Sigmoid colon (tissue), 7 donors: Measurements from ENCODE around the gene LRRC75B. TPM values are rescaled to one million over a fixed set of nuclear protein-coding genes. Genes with fewer than 3 reads are reported as not detected.

Experiments
- DNase-seq: peaks from one replicate; pipeline ENCODE4 v3.0.0-alpha.2; 2019
- H3K27ac ChIP-seq, 4 donors: fragments of 200-600 bp; sonication (generic); one replicate each; pipeline ENCODE4 v1.5.1; 2016 to 2019; ENCODE audit warnings: mild to moderate bottlenecking in 1 of 4
- H3K27me3 ChIP-seq, 3 donors: fragments of 200-600 bp; sonication (generic); one replicate each; pipeline ENCODE4 v1.5.1; 2019; ENCODE audit warnings: mild to moderate bottlenecking in 1 of 3
- H3K36me3 ChIP-seq, 4 donors: fragments of 200-600 bp; sonication (generic); one replicate each; pipeline ENCODE4 v1.5.1; 2016 to 2019
- H3K4me1 ChIP-seq, 4 donors: fragments of 200-600 bp; sonication (generic); one replicate each; pipeline ENCODE4 v1.5.1; 2017 to 2019
- H3K4me3 ChIP-seq, 4 donors: fragments of 200-600 bp; sonication (generic); one replicate each; pipeline ENCODE4 v1.5.1; 2017 to 2019; ENCODE audit warnings: mild to moderate bottlenecking in 2 of 4, moderate library complexity in 1 of 4
- H3K9me3 ChIP-seq, 4 donors: fragments of 200-600 bp in 3 of 4; sonication (generic) in 3 of 4; one replicate each; pipeline versions ENCODE4 v1.5.1 to v1.6.1; 2013 to 2019
- EP300 ChIP-seq, 4 donors: sonication (generic); formaldehyde crosslinking; IDR thresholded peaks; one replicate each; pipeline ENCODE4 v1.6.1; 2017; ENCODE audit warnings: antibody characterized with exemption in 4 of 4
- POLR2A ChIP-seq, 2 donors: fragments of 450-650 bp; IDR thresholded peaks; one replicate each; pipeline ENCODE4 v1.6.1; 2016; ENCODE audit warnings: antibody characterized with exemption in 2 of 2, mild to moderate bottlenecking in 2 of 2, moderate library complexity in 2 of 2
- POLR2AphosphoS5 ChIP-seq, 4 donors: sonication (generic); formaldehyde crosslinking; IDR thresholded peaks; one replicate each; pipeline ENCODE4 v1.6.1; 2017; ENCODE audit warnings: antibody characterized with exemption in 4 of 4
- WGBS, 2 donors: extraction: QIAGEN DNeasy Blood & Tissue Kit; methylation state at CpG; one replicate each; pipeline ENCODE4 v1.1.7; 2013; 5-methylcytosine and 5-hydroxymethylcytosine counted together
- intact Hi-C: fragments of 100-400 bp; cut with DNase I; formaldehyde crosslinking; loops from one replicate; pipeline ENCODE4 v1.15.1; 2023
- polyA plus RNA-seq, 3 donors: library from polyadenylated mRNA; stranded (reverse); fragments of 200-250 nt; gene quantifications; one replicate each; pipeline ENCODE4 v1.2.3, GENCODE V29; 2013
- total RNA-seq, 4 donors: library from RNA; depleted of rRNA; stranded (reverse); fragments of >200 nt; gene quantifications; one replicate each; pipeline ENCODE4 v1.1.0, GENCODE V29; 2016
- TF ChIP-seq, protein P1 (sequence below), 4 experiments: fragments of 450-650 bp in 3 of 4; fragments of 200-600 bp in 1 of 4; IDR thresholded peaks; one replicate each; pipeline ENCODE4 v1.5.1; 2016 to 2019; ENCODE audit warnings: antibody characterized with exemption in 4 of 4, mild to moderate bottlenecking in 3 of 4, moderate library complexity in 2 of 4
- donor health status: healthy with polysubstance abuse.
- donor health status: Bipolar disorder and iron deficiency.
- donor health status: healthy.

The LRRC75B gene
- total and polyA plus RNA-seq, 7 donors, result 2.5 to 18.6 (median 13.3) TPM

DNA sequence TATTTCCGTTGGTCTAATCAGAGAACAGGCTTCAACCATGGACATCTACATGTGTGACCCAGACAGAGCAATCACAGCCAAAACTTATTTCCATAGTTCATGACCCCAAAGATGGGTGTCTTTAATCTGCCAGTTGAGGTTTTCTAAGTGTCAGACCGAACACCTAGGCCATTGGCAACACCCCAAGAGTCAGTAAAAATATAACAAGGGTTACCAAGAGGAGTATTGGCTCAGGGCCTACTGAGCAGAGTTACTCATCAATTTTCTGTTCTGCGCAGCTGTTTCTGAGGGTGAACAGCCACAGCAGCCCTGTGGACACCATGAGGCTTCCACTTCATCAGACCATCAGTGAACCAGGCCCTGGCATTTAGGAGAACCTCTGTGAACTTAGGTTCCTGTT lies 56.8 kb downstream of the LRRC75B start:
- Histone ChIP-seq H3K9me3 (no peaks in the 10 kb centered on the region), H3K36me3 (peaks cover 0 to 24% (median 11%) of the 10 kb centered on the region in 4 donors), H3K4me3 (no peak overlapping the region), H3K27me3 (no peaks in the 10 kb centered on the region), H3K4me1 (no peaks in the 10 kb centered on the region), H3K27ac (no peak overlapping the region)
- intact Hi-C loops, result no loop called here
- TF ChIP-seq EP300 (IDR thresholded peaks at IDR 0.05) (no peak), POLR2AphosphoS5 (IDR thresholded peaks at IDR 0.05) (no peak), POLR2A (IDR thresholded peaks at IDR 0.05) (no peak)
- TF ChIP-seq, protein P1, sequence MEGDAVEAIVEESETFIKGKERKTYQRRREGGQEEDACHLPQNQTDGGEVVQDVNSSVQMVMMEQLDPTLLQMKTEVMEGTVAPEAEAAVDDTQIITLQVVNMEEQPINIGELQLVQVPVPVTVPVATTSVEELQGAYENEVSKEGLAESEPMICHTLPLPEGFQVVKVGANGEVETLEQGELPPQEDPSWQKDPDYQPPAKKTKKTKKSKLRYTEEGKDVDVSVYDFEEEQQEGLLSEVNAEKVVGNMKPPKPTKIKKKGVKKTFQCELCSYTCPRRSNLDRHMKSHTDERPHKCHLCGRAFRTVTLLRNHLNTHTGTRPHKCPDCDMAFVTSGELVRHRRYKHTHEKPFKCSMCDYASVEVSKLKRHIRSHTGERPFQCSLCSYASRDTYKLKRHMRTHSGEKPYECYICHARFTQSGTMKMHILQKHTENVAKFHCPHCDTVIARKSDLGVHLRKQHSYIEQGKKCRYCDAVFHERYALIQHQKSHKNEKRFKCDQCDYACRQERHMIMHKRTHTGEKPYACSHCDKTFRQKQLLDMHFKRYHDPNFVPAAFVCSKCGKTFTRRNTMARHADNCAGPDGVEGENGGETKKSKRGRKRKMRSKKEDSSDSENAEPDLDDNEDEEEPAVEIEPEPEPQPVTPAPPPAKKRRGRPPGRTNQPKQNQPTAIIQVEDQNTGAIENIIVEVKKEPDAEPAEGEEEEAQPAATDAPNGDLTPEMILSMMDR (IDR thresholded peaks at IDR 0.05), result no peak
- DNase-seq, result no peak
- 37 to 79% methylated on average over 3 of the region's 3 CpGs for WGBS, 2 donors

Other genes with a start within 250 kb of the LRRC75B start
- gene ADORA2A, start 165.5 kb downstream of the LRRC75B start, total RNA-seq, result 1 to 10 TPM; 2.1 to 5.3 (median 3.3) TPM
- 1 to 10 TPM; 1.2 to 9.3 (median 1.8) TPM for gene ADORA2A, start 165.5 kb downstream of the LRRC75B start, polyA plus RNA-seq
- under 1 TPM in 2 of 4 donors, not detected in 2; 0.36 to 0.83 TPM for gene UPB1, start 97.7 kb downstream of the LRRC75B start, total RNA-seq
- under 1 TPM in 1 of 3 donors, not detected in 2; 0.28 TPM for gene UPB1, start 97.7 kb downstream of the LRRC75B start, polyA plus RNA-seq
- gene GUCD1, start 37.9 kb downstream of the LRRC75B start, total RNA-seq, result 10 to 100 TPM; 85.6 to 98.6 (median 89.4) TPM
- 100 to 1,000 TPM; 153 to 301 (median 160) TPM for gene GUCD1, start 37.9 kb downstream of the LRRC75B start, polyA plus RNA-seq
- gene SNRPD3, start 37.1 kb downstream of the LRRC75B start, total RNA-seq, result 100 to 1,000 TPM; 104 to 156 (median 133) TPM
- gene SNRPD3, start 37.1 kb downstream of the LRRC75B start, polyA plus RNA-seq, result 100 to 1,000 TPM; 111 to 159 (median 146) TPM
- 1 to 10 TPM; 2.9 to 5.4 (median 3.7) TPM for gene GGT1, start 10.1 kb upstream of the LRRC75B start, total RNA-seq
- gene GGT1, start 10.1 kb upstream of the LRRC75B start, polyA plus RNA-seq, result 10 to 100 TPM; 12.6 to 33.1 (median 26.7) TPM
- gene PIWIL3, start 181.6 kb upstream of the LRRC75B start, total RNA-seq, result not detected
- not detected for gene PIWIL3, start 181.6 kb upstream of the LRRC75B start, polyA plus RNA-seq
- gene SGSM1, start 213.1 kb upstream of the LRRC75B start, total RNA-seq, result 1 to 10 TPM; 2.3 to 3.6 (median 3.5) TPM
- 1 to 10 TPM in 1 of 3 donors, under 1 TPM in 2; 0.46 to 1.1 (median 0.60) TPM for gene SGSM1, start 213.1 kb upstream of the LRRC75B start, polyA plus RNA-seq